ENCODE results near the gene CRYBG1.

CRYBG1 gene

DNA sequence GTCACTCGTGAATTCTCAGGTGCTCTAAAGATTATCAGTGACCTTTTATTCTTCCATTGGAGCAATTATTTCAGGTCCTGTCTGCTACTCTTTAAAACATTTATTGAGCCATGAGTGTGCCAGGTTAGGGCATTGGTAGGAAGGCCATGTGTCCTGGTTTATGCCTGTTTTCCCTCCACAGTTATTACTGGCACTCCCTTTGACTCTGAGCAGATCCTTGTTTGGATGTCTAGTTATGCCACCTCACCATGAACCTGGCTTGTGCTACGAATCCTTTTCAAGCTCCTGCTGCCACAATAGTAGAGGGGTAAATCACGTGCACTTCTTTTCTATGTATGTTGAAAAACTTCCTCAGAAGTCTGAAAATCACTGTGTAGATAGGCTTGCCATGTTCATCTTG is 27.4 kb downstream of the CRYBG1 start:
- no peak overlapping the region for H4K8ac ChIP-seq (ENCODE audit: low read depth, low read length)
- H2BK5ac ChIP-seq (ENCODE audit: low read length): no peak overlapping the region
- H3K36me3 ChIP-seq (replicated peaks in 1 of 2; ENCODE audit: control insufficient read depth in 2 of 2, insufficient read depth in 2 of 2, low read length in 2 of 2): no peaks in the 10 kb centered on the region
- H3K4me3 ChIP-seq (ENCODE audit: low read length in 2 of 2): no peak overlapping the region
- H3K9me3 ChIP-seq (replicated peaks in 1 of 2; ENCODE audit: control insufficient read depth in 2 of 2, insufficient read depth in 1 of 2, low read depth in 1 of 2, low read length in 2 of 2): no peaks in the 10 kb centered on the region
- H3K27me3 ChIP-seq (ENCODE audit: control insufficient read depth in 3 of 3, insufficient read depth in 3 of 3, low read depth in 1 of 3, low read length in 3 of 3): no peaks in the 10 kb centered on the region
- no peak overlapping the region for H2AFZ ChIP-seq (ENCODE audit: low read length)
- no peaks in the 10 kb centered on the region for H3K4me1 ChIP-seq (ENCODE audit: control insufficient read depth in 2 of 2, insufficient read depth in 1 of 2, low read depth in 1 of 2, low read length in 2 of 2)
- DNase-seq (ENCODE audit: low spot score): no peak
- no peak overlapping the region for H3K9ac ChIP-seq (ENCODE audit: low read depth, low read length, poor library complexity)
- WGBS, 2 donors (ENCODE audit: extremely low coverage in 2 of 2, insufficient read length in 2 of 2, insufficient replicate concordance in 1 of 2): no CpG with 5 or more reads among the region's 3 CpGs
- no peaks in the 10 kb centered on the region for H3K79me1 ChIP-seq (ENCODE audit: low read depth, low read length)
- H2BK15ac ChIP-seq (ENCODE audit: low read length): no peak overlapping the region
- H3K4me2 ChIP-seq (ENCODE audit: insufficient read depth, low read length, poor library complexity, severe bottlenecking): no peak overlapping the region
- H2AK5ac ChIP-seq (ENCODE audit: low read depth, low read length): no peak overlapping the region
- no peak overlapping the region for H2BK12ac ChIP-seq (ENCODE audit: low read length)
- H3K27ac ChIP-seq (replicated peaks; ENCODE audit: low read length): no peak overlapping the region
- H3K18ac ChIP-seq (ENCODE audit: low read length): no peak overlapping the region
- no peak overlapping the region for H3K14ac ChIP-seq (ENCODE audit: low read length)
- H3K23ac ChIP-seq (ENCODE audit: low read depth, low read length, poor library complexity): no peak overlapping the region
- H4K91ac ChIP-seq (ENCODE audit: low read depth, low read length, poor library complexity): no peak overlapping the region
- H3K4ac ChIP-seq (ENCODE audit: low read length): no peak overlapping the region
- no peak overlapping the region for H2BK120ac ChIP-seq (ENCODE audit: low read depth, low read length)

DNA sequence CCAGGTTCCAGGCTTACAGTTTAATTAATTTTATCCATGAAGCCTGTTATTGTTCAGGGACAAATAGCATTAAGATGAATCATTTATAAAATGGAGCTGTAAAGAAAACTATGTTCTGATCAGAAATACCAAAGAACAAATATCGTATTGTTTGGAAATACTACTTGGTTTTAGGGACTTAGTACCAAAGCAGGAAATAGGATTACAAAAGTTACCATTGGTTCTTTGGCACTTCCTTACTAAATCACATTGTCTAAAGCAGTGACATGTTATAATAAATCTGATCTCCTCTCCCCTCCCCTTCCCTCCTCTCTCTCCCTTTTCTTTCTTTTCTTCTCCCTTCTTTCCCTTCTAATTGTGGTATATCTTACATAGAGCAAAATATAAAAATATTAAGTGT is 29.6 kb downstream of the CRYBG1 start:
- no peak overlapping the region for H3K4ac ChIP-seq (ENCODE audit: low read length)
- no peak overlapping the region for H3K14ac ChIP-seq (ENCODE audit: low read length)
- H3K27ac ChIP-seq (replicated peaks; ENCODE audit: low read length): no peak overlapping the region
- no peak overlapping the region for H4K8ac ChIP-seq (ENCODE audit: low read depth, low read length)
- no peak overlapping the region for H2BK5ac ChIP-seq (ENCODE audit: low read length)
- H3K23ac ChIP-seq (ENCODE audit: low read depth, low read length, poor library complexity): no peak overlapping the region
- no CpG with 5 or more reads among the region's 1 CpG for WGBS, 2 donors (ENCODE audit: extremely low coverage in 2 of 2, insufficient read length in 2 of 2, insufficient replicate concordance in 1 of 2)
- peaks cover 0 to 7% (median 0%) of the 10 kb centered on the region in 3 experiments for H3K27me3 ChIP-seq (ENCODE audit: control insufficient read depth in 3 of 3, insufficient read depth in 3 of 3, low read depth in 1 of 3, low read length in 3 of 3)
- DNase-seq (ENCODE audit: low spot score): no peak
- H2AFZ ChIP-seq (ENCODE audit: low read length): no peak overlapping the region
- no peaks in the 10 kb centered on the region for H3K9me3 ChIP-seq (replicated peaks in 1 of 2; ENCODE audit: control insufficient read depth in 2 of 2, insufficient read depth in 1 of 2, low read depth in 1 of 2, low read length in 2 of 2)
- H3K4me1 ChIP-seq (ENCODE audit: control insufficient read depth in 2 of 2, insufficient read depth in 1 of 2, low read depth in 1 of 2, low read length in 2 of 2): no peaks in the 10 kb centered on the region
- H3K9ac ChIP-seq (ENCODE audit: low read depth, low read length, poor library complexity): no peak overlapping the region
- no peak overlapping the region for H3K4me3 ChIP-seq (ENCODE audit: low read length in 2 of 2)
- no peaks in the 10 kb centered on the region for H3K79me1 ChIP-seq (ENCODE audit: low read depth, low read length)
- H4K91ac ChIP-seq (ENCODE audit: low read depth, low read length, poor library complexity): no peak overlapping the region
- H2BK15ac ChIP-seq (ENCODE audit: low read length): no peak overlapping the region
- no peak overlapping the region for H2AK5ac ChIP-seq (ENCODE audit: low read depth, low read length)
- no peak overlapping the region for H2BK12ac ChIP-seq (ENCODE audit: low read length)
- no peak overlapping the region for H3K4me2 ChIP-seq (ENCODE audit: insufficient read depth, low read length, poor library complexity, severe bottlenecking)
- H3K18ac ChIP-seq (ENCODE audit: low read length): no peak overlapping the region
- no peaks in the 10 kb centered on the region for H3K36me3 ChIP-seq (replicated peaks in 1 of 2; ENCODE audit: control insufficient read depth in 2 of 2, insufficient read depth in 2 of 2, low read length in 2 of 2)
- H2BK120ac ChIP-seq (ENCODE audit: low read depth, low read length): no peak overlapping the region

DNA sequence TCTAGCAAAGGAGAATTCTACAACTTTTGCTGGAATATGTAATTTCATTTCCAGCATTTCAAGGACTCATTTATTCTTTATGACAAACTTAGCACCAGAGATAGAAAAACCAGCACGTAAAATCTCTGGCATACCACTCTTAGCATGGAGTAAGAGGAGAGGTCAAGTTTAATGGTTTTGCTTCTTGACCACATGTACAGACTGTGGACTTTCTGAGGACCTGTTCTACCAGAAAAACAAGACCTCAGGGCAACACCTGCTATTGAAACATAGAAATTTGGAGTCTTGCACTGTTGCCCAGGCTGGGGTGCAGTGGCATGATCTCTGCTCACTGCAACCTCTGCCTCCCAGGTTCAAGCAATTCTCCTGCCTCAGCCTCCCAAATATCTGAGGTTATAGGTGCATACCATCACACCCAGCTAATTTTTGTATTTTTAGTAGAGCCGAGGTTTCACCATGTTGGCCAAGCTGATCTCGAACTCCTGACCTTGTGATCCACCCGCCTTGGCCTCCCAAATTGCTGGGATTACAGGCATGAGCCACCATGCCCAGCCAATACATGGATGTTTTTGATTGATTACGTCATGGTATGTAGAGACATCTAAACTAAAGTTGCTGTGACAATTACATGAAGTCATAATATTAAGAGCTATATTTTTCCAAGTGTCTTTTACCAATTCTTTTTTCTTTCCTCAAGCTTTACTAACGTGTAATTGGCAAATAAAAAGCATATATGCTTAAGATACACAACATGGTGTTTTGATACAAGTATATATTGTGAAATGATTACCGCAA is 36.1 kb downstream of the CRYBG1 start:
- H3K36me3 ChIP-seq (replicated peaks in 1 of 2; ENCODE audit: control insufficient read depth in 2 of 2, insufficient read depth in 2 of 2, low read length in 2 of 2): no peaks in the 10 kb centered on the region
- no peak overlapping the region for H2BK12ac ChIP-seq (ENCODE audit: low read length)
- H3K4ac ChIP-seq (ENCODE audit: low read length): no peak overlapping the region
- no peak overlapping the region for H3K18ac ChIP-seq (ENCODE audit: low read length)
- H2BK15ac ChIP-seq (ENCODE audit: low read length): no peak overlapping the region
- H3K4me2 ChIP-seq (ENCODE audit: insufficient read depth, low read length, poor library complexity, severe bottlenecking): no peak overlapping the region
- H2BK5ac ChIP-seq (ENCODE audit: low read length): no peak overlapping the region
- H3K27ac ChIP-seq (replicated peaks; ENCODE audit: low read length): no peak overlapping the region
- no peak overlapping the region for H4K8ac ChIP-seq (ENCODE audit: low read depth, low read length)
- H2BK120ac ChIP-seq (ENCODE audit: low read depth, low read length): no peak overlapping the region
- WGBS, 2 donors (ENCODE audit: extremely low coverage in 2 of 2, insufficient read length in 2 of 2, insufficient replicate concordance in 1 of 2): no CpG with 5 or more reads among the region's 7 CpGs
- no peak for DNase-seq (ENCODE audit: low spot score)
- H3K4me3 ChIP-seq (ENCODE audit: low read length in 2 of 2): no peak overlapping the region
- H3K79me1 ChIP-seq (ENCODE audit: low read depth, low read length): no peaks in the 10 kb centered on the region
- H2AFZ ChIP-seq (ENCODE audit: low read length): no peak overlapping the region
- H3K14ac ChIP-seq (ENCODE audit: low read length): no peak overlapping the region
- H2AK5ac ChIP-seq (ENCODE audit: low read depth, low read length): no peak overlapping the region
- H3K23ac ChIP-seq (ENCODE audit: low read depth, low read length, poor library complexity): no peak overlapping the region
- peaks cover 0 to 7% (median 0%) of the 10 kb centered on the region in 3 experiments for H3K27me3 ChIP-seq (ENCODE audit: control insufficient read depth in 3 of 3, insufficient read depth in 3 of 3, low read depth in 1 of 3, low read length in 3 of 3)
- H3K4me1 ChIP-seq (ENCODE audit: control insufficient read depth in 2 of 2, insufficient read depth in 1 of 2, low read depth in 1 of 2, low read length in 2 of 2): no peaks in the 10 kb centered on the region
- H3K9ac ChIP-seq (ENCODE audit: low read depth, low read length, poor library complexity): no peak overlapping the region
- H4K91ac ChIP-seq (ENCODE audit: low read depth, low read length, poor library complexity): no peak overlapping the region
- H3K9me3 ChIP-seq (replicated peaks in 1 of 2; ENCODE audit: control insufficient read depth in 2 of 2, insufficient read depth in 1 of 2, low read depth in 1 of 2, low read length in 2 of 2): no peaks in the 10 kb centered on the region

DNA sequence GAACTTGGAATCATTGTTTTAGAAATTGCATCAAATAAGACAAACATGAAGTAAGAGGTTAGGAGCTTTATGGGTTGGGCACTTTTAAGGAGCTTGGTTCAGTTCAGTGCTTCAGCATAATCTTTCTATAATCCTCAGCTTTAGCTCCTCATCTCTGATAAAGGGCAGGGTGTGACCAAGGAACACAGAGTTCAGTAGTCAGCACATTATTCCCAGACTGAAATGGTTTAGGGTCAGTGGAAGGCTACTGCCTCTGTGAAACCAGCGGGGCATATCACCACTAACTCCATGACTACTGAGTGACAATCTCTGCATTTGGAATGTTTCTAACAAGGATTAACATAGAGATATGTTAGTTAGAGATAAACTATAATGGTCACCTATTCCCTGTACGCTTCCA is 36.9 kb downstream of the CRYBG1 start:
- H3K14ac ChIP-seq (ENCODE audit: low read length): no peak overlapping the region
- H3K9me3 ChIP-seq (replicated peaks in 1 of 2; ENCODE audit: control insufficient read depth in 2 of 2, insufficient read depth in 1 of 2, low read depth in 1 of 2, low read length in 2 of 2): no peaks in the 10 kb centered on the region
- H3K27me3 ChIP-seq (ENCODE audit: control insufficient read depth in 3 of 3, insufficient read depth in 3 of 3, low read depth in 1 of 3, low read length in 3 of 3): peaks cover 0 to 7% (median 0%) of the 10 kb centered on the region in 3 experiments
- no peak overlapping the region for H3K4me3 ChIP-seq (ENCODE audit: low read length in 2 of 2)
- no peak overlapping the region for H3K9ac ChIP-seq (ENCODE audit: low read depth, low read length, poor library complexity)
- no peak overlapping the region for H3K4ac ChIP-seq (ENCODE audit: low read length)
- no peak overlapping the region for H2AFZ ChIP-seq (ENCODE audit: low read length)
- no peak overlapping the region for H2BK15ac ChIP-seq (ENCODE audit: low read length)
- H3K18ac ChIP-seq (ENCODE audit: low read length): no peak overlapping the region
- H4K8ac ChIP-seq (ENCODE audit: low read depth, low read length): no peak overlapping the region
- H3K4me2 ChIP-seq (ENCODE audit: insufficient read depth, low read length, poor library complexity, severe bottlenecking): no peak overlapping the region
- H3K36me3 ChIP-seq (replicated peaks in 1 of 2; ENCODE audit: control insufficient read depth in 2 of 2, insufficient read depth in 2 of 2, low read length in 2 of 2): no peaks in the 10 kb centered on the region
- no peak overlapping the region for H2AK5ac ChIP-seq (ENCODE audit: low read depth, low read length)
- no peaks in the 10 kb centered on the region for H3K79me1 ChIP-seq (ENCODE audit: low read depth, low read length)
- no peak overlapping the region for H2BK5ac ChIP-seq (ENCODE audit: low read length)
- no peak overlapping the region for H3K23ac ChIP-seq (ENCODE audit: low read depth, low read length, poor library complexity)
- H3K4me1 ChIP-seq (ENCODE audit: control insufficient read depth in 2 of 2, insufficient read depth in 1 of 2, low read depth in 1 of 2, low read length in 2 of 2): no peaks in the 10 kb centered on the region
- no CpG with 5 or more reads among the region's 2 CpGs for WGBS, 2 donors (ENCODE audit: extremely low coverage in 2 of 2, insufficient read length in 2 of 2, insufficient replicate concordance in 1 of 2)
- H4K91ac ChIP-seq (ENCODE audit: low read depth, low read length, poor library complexity): no peak overlapping the region
- H2BK12ac ChIP-seq (ENCODE audit: low read length): no peak overlapping the region
- no peak overlapping the region for H2BK120ac ChIP-seq (ENCODE audit: low read depth, low read length)
- DNase-seq (ENCODE audit: low spot score): no peak
- H3K27ac ChIP-seq (replicated peaks; ENCODE audit: low read length): no peak overlapping the region

Data from neuronal stem cell (in vitro differentiated cells).